NT2/D1 (cell line): ENCODE measurements around the gene TEX55.

Experiments
- YY1 ChIP-seq: IDR thresholded peaks from 2 replicates; pipeline ENCODE4 v1.6.1; 2011; ENCODE audit not compliant: insufficient read length, insufficient read depth
- ZNF274 ChIP-seq: IDR thresholded peaks from 2 replicates; pipeline ENCODE4 v1.6.1; 2011; ENCODE audit warnings: mild to moderate bottlenecking, low read depth, low read length

- TF ChIP-seq ZNF274 (no peak), YY1 (no peak)
These were observed 1.5 kb downstream of the TEX55 start for GRCh38 chr3:119147494-119147893.
